Measurements from ENCODE around the gene ATXN10.

The ATXN10 gene

DNA sequence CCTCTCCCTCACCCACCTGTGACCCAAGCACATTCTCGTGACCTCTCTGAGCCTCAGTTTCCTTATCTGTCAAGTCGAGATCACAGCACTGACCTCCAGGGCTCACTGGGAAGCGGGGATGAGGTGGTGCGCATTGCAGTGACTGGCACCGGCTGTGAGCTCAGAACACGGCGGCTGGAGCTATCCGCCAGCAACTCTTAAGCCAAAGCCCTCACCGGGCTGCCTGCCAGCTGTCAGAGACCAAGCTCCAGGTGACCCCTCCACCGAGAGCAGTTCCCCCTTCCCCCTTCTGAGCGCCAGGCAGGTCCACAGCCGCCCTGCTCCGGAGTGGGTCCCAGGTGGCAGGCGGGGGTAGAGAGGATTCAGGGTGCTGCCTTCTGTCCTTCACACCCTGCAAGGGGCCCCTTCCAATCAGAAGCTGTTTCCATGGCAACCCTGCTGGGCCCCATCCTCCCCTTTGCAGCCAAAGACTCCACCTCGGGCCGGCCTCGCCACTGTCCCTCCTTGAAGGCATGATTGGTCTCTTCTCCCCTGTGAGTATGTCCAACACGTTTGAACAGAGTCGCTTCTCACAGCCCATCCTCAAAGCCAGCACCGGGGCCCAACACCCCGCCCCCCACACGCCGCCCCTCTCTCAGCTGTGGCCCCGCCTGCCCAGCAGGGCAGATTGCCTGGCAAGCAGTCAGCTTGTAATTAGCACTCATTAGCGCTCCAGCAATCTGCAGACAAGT is 206.6 kb downstream of the ATXN10 start:
- DNase-seq (ENCODE audit: low read depth): no peak
- TF ChIP-seq, protein P1, sequence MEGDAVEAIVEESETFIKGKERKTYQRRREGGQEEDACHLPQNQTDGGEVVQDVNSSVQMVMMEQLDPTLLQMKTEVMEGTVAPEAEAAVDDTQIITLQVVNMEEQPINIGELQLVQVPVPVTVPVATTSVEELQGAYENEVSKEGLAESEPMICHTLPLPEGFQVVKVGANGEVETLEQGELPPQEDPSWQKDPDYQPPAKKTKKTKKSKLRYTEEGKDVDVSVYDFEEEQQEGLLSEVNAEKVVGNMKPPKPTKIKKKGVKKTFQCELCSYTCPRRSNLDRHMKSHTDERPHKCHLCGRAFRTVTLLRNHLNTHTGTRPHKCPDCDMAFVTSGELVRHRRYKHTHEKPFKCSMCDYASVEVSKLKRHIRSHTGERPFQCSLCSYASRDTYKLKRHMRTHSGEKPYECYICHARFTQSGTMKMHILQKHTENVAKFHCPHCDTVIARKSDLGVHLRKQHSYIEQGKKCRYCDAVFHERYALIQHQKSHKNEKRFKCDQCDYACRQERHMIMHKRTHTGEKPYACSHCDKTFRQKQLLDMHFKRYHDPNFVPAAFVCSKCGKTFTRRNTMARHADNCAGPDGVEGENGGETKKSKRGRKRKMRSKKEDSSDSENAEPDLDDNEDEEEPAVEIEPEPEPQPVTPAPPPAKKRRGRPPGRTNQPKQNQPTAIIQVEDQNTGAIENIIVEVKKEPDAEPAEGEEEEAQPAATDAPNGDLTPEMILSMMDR (conservative IDR thresholded peaks at IDR 0.05; ENCODE audit: control insufficient read depth, insufficient read depth, low read depth, low read length): no peak
- H3K4me3 ChIP-seq (ENCODE audit: control insufficient read depth, low read depth, low read length): no peak overlapping the region

DNA sequence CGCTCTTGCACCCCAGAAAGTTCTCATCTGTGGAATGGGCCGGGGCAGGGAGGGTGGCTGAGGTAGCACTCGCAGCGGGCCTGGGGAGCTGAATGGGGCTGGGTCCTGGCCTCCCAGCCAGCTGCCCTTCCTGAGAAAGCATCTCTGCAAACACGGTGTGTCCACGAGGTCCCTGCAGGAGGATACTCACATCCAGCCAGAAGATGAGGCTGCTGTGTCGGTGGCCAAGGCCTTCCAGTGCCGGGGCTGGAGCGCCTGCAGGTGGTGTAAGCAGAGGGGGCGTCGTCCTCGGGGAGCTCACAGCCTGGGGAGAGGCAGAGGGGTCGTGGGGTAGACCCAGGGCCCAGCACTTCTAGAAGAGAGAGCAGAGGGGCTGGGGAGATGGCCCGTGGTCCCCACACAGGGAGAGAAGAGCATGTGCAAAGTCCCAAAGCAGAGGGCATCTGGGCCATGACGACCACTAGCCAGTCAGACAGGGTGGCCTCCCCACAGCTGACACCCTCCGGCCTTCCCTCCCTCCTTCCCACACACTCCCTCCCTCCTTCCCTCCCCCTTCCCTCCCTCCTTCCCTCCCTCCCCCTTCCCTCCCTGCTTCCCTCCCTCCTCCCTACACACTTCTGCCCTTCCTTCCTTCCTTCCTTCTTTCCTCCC is 207.4 kb downstream of the ATXN10 start:
- TF ChIP-seq, protein P1 (conservative IDR thresholded peaks at IDR 0.05; ENCODE audit: control insufficient read depth, insufficient read depth, low read depth, low read length): no peak
- no peak for DNase-seq (ENCODE audit: low read depth)
- H3K4me3 ChIP-seq (ENCODE audit: control insufficient read depth, low read depth, low read length): no peak overlapping the region

DNA sequence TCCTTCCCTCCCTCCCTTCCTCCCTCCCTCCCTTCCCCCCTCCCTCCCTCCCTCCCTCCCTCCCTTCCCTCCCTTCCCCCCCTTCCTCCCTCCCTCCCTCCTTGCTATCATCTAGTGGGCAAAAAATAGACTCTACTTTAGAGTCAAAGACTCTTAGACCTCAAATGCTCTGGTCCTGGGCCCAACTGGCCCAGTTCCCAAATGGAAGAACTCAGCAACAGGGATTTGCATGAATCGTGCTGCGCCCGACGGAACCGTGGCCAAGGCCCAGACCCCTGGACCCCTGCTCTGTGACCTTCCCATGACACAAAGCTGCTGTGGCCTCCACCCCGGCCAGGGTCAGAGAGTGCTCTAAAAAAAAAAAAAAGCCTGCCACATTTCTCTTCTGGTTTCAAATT is 207.9 kb downstream of the ATXN10 start:
- no peak for DNase-seq (ENCODE audit: low read depth)
- no peak overlapping the region for H3K4me3 ChIP-seq (ENCODE audit: control insufficient read depth, low read depth, low read length)
- TF ChIP-seq, protein P1 (conservative IDR thresholded peaks at IDR 0.05; ENCODE audit: control insufficient read depth, insufficient read depth, low read depth, low read length): no peak

DNA sequence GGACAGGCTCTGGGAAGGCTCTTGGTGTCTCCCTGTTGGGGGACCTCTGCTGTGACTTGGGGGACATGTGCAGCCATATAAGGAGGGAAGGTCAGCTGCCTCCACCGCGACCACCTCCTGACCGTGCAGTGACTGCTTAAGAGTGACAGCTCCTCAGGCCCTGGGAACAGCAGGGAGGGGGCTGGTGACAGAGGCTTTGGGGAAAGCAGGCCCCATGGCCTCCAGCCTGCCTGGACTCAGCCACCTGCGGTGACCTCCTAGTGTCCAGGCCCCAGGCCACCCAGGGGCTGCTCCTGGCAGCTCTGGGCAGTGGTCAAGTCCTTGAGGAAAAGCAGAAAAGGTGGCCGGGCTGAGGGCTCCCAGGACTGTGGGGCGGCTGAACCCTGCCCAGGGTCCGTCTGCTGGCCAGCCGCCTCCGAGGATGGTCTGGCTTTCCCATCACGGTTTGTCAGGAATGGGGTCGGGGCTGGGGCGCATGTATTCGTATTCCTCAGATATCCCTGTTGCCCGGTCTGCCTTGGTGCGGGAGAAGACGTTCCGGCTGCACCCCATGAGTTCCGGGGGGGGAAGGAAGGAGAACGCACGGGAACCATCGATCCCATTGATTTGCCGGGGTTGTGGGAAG is 208.6 kb downstream of the ATXN10 start:
- TF ChIP-seq, protein P1 (conservative IDR thresholded peaks at IDR 0.05; ENCODE audit: control insufficient read depth, insufficient read depth, low read depth, low read length): no peak
- H3K4me3 ChIP-seq (ENCODE audit: control insufficient read depth, low read depth, low read length): no peak overlapping the region
- no peak for DNase-seq (ENCODE audit: low read depth)

DNA sequence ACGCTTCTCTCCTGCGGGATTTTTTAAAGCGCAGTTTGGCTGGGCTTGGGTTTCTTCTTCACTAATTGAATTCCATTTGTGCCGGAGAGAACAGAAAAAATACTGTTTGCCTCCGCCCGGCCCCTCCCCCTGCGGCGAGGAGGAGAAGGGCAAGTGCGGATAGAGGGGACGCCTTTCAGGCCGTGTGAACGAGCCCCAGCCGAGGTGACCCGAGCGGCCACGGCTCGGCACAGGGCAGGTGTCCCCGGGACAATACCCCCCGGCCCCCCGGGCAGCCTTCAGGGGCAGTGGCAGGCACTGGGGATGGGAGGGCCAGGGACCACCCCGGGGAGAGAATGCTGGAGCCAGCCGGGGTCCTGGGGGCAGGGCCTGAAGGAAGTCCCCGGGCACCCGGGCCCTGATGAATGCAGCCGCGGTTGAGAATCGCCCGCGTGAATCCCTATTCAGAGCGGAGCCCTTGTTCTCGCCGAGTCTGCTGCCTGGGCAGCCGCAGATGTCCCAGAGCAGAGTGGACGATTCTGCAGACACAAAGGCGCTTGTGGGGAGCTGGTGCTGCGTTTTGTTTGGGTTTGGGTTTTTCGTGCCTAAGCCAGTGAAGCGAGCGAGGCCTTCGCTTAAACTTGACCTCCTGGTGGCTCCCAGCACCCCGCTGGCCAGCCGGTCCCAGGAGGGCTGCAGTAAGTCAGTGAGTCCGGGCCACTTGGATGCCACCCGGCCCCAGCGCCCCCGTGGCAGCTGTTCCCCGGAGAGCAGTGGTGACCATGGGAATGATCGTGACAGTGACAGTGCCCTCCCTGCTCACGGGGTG is 209.3 kb downstream of the ATXN10 start:
- no peak for DNase-seq (ENCODE audit: low read depth)
- no peak overlapping the region for H3K4me3 ChIP-seq (ENCODE audit: control insufficient read depth, low read depth, low read length)
- TF ChIP-seq, protein P1 (conservative IDR thresholded peaks at IDR 0.05; ENCODE audit: control insufficient read depth, insufficient read depth, low read depth, low read length): no peak

DNA sequence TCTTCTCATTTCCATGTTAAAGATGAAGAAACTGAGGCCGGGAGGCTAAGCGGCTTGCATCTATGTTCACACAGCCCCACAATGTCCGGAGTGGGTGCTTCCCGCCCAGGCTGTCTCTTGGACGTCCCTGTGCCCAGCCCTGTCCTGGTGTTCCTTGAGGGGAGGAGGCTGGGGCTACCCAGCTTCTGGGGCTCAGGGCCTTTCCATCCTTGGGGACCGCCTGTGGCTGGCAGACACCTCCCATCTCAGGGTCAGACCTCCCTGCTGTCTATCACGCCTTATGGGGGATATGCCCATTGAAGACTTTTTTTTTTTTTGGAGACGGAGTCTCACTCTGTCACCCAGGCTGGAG is 209.9 kb downstream of the ATXN10 start:
- TF ChIP-seq, protein P1 (conservative IDR thresholded peaks at IDR 0.05; ENCODE audit: control insufficient read depth, insufficient read depth, low read depth, low read length): no peak
- no peak for DNase-seq (ENCODE audit: low read depth)
- H3K4me3 ChIP-seq (ENCODE audit: control insufficient read depth, low read depth, low read length): no peak overlapping the region

Data from fibroblast of mammary gland (primary cell).